Retinal pigment epithelial cell (primary cell): ENCODE measurements around the gene SBSN.

Source experiments
- DNase-seq: peaks from one replicate; pipeline ENCODE4 v3.0.0-alpha.2; 2010; ENCODE audit warnings: low read depth
- H3K4me3 ChIP-seq: 2 replicates; pipeline ENCODE4 v1.5.1; 2011; ENCODE audit warnings: mild to moderate bottlenecking, low read length, control low read depth, moderate library complexity
- CTCF ChIP-seq: conservative IDR thresholded peaks from 2 replicates; pipeline ENCODE4 v1.5.1; 2011; ENCODE audit warnings: low read depth, low read length, control low read depth, inconsistent platforms

Gene SBSN

GRCh38 chr19:35529241-35530218, 1.4 kb upstream of the SBSN start:
- no peak for DNase-seq
- no peak overlapping the region for H3K4me3 ChIP-seq
- no peak for TF ChIP-seq CTCF

- no peak for DNase-seq
- no peak overlapping the region for H3K4me3 ChIP-seq
- no peak for TF ChIP-seq CTCF
These were observed 2.2 kb downstream of the SBSN start for GRCh38 chr19:35525873-35526272.

GRCh38 chr19:35524181-35524837, 3.8 kb downstream of the SBSN start:
- no peak for DNase-seq
- TF ChIP-seq CTCF: no peak
- no peak overlapping the region for H3K4me3 ChIP-seq

GRCh38 chr19:35522745-35523327, 5.3 kb downstream of the SBSN start:
- no peak for TF ChIP-seq CTCF
- DNase-seq: no peak
- H3K4me3 ChIP-seq: no peak overlapping the region

- H3K4me3 ChIP-seq: no peak overlapping the region
- DNase-seq: no peak
- no peak for TF ChIP-seq CTCF
These were observed 6.9 kb downstream of the SBSN start for GRCh38 chr19:35521124-35521743.

GRCh38 chr19:35519291-35519690, 8.8 kb downstream of the SBSN start:
- no peak overlapping the region for H3K4me3 ChIP-seq
- no peak for DNase-seq
- no peak for TF ChIP-seq CTCF
